GM23338 (cell line): ENCODE data around the gene PRR36. TPM values are rescaled to one million over a fixed set of nuclear protein-coding genes. Genes with fewer than 3 reads are reported as not detected.

Source experiments
- ATAC-seq: fragments of 200-7000 bp; cut with Tn5 transposase; 3 replicates; pipeline ENCODE4 v1.9.1; 2020
- DNase-seq: peaks from one replicate; pipeline ENCODE4 v3.0.0-alpha.2; 2015; ENCODE audit warnings: low spot score
- H2AFZ ChIP-seq: fragments of 200-600 bp; sonication (generic); 2 replicates; pipeline ENCODE4 v1.8.0; 2016; ENCODE audit warnings: antibody characterized with exemption, mild to moderate bottlenecking, moderate library complexity
- H3F3A ChIP-seq: fragments of 200-600 bp; sonication (generic); replicated peaks from 2 replicates; pipeline ENCODE4 v1.8.0; 2017; ENCODE audit warnings: antibody characterized with exemption, mixed run types, low read depth
- H3K27ac ChIP-seq: fragments of 200-600 bp; sonication (generic); 2 replicates; pipeline ENCODE4 v1.6.1; 2016; ENCODE audit warnings: low read depth
- H3K27me3 ChIP-seq: fragments of 200-600 bp; sonication (generic); 2 replicates; pipeline ENCODE4 v1.8.0; 2016; ENCODE audit warnings: mild to moderate bottlenecking, mixed run types, moderate library complexity; ENCODE audit not compliant: insufficient read depth
- H3K36me3 ChIP-seq: fragments of 200-600 bp; sonication (generic); 2 replicates; pipeline ENCODE4 v1.8.0; 2016; ENCODE audit warnings: mild to moderate bottlenecking; ENCODE audit not compliant: insufficient read depth
- H3K4me1 ChIP-seq: fragments of 200-600 bp; sonication (generic); 2 replicates; pipeline ENCODE4 v1.8.0; 2016; ENCODE audit warnings: mild to moderate bottlenecking, moderate library complexity; ENCODE audit not compliant: insufficient read depth
- H3K4me2 ChIP-seq: fragments of 200-600 bp; sonication (generic); 2 replicates; pipeline ENCODE4 v1.7.1; 2017; ENCODE audit warnings: mixed run types
- H3K4me3 ChIP-seq: fragments of 200-600 bp; sonication (generic); 2 replicates; pipeline ENCODE4 v1.6.1; 2016; ENCODE audit warnings: mixed run types
- H3K79me2 ChIP-seq: fragments of 200-600 bp; sonication (generic); replicated peaks from 2 replicates; pipeline ENCODE4 v1.8.0; 2017; ENCODE audit warnings: mild to moderate bottlenecking; ENCODE audit not compliant: insufficient read depth
- H3K9me2 ChIP-seq: fragments of 200-600 bp; sonication (generic); 2 replicates; pipeline ENCODE4 v1.8.0; 2017; ENCODE audit not compliant: insufficient read depth
- H4K20me1 ChIP-seq: fragments of 200-600 bp; sonication (generic); replicated peaks from 2 replicates; pipeline ENCODE4 v1.8.0; 2017; ENCODE audit warnings: mild to moderate bottlenecking; ENCODE audit not compliant: insufficient read depth
- H3K27ac Mint-ChIP-seq: 2 replicates; pipeline ENCODE4 v1.8.0; 2020; ENCODE audit warnings: inconsistent platforms, mild to moderate bottlenecking, moderate library complexity, mixed read lengths
- H3K27me3 Mint-ChIP-seq: 3 replicates; pipeline ENCODE4 v1.8.0; 2022; ENCODE audit warnings: low read depth, mild to moderate bottlenecking, moderate library complexity, mixed read lengths, inconsistent platforms; ENCODE audit not compliant: insufficient read depth, poor library complexity
- H3K36me3 Mint-ChIP-seq: 3 replicates; pipeline ENCODE4 v1.8.0; 2021; ENCODE audit warnings: low read depth, mild to moderate bottlenecking, inconsistent platforms, moderate library complexity, mixed read lengths
- H3K4me1 Mint-ChIP-seq: 3 replicates; pipeline ENCODE4 v1.8.0; 2020; ENCODE audit warnings: mild to moderate bottlenecking, inconsistent platforms, mixed read lengths
- H3K4me3 Mint-ChIP-seq: 3 replicates; pipeline ENCODE4 v1.8.0; 2021; ENCODE audit warnings: moderate library complexity, mild to moderate bottlenecking, inconsistent platforms, mixed read lengths
- H3K9me3 Mint-ChIP-seq: 3 replicates; pipeline ENCODE4 v1.8.0; 2020; ENCODE audit warnings: moderate library complexity, mild to moderate bottlenecking, inconsistent platforms, mixed read lengths
- CREB1 ChIP-seq: fragments of 250-450 bp; sonication (Bioruptor Pico); IDR thresholded peaks from 2 replicates; pipeline ENCODE4 v1.5.0; 2020; ENCODE audit warnings: low read depth, mild to moderate bottlenecking, moderate library complexity
- ETS1 ChIP-seq: IDR thresholded peaks from 2 replicates; pipeline ENCODE4 v1.6.1; 2016; ENCODE audit warnings: antibody characterized with exemption
- EZH2phosphoT487 ChIP-seq: fragments of 200-600 bp; sonication (generic); IDR thresholded peaks from one replicate; pipeline ENCODE4 v1.8.1; 2018; ENCODE audit warnings: antibody characterized with exemption; ENCODE audit not compliant: unreplicated experiment
- NANOG ChIP-seq: IDR thresholded peaks from 2 replicates; pipeline ENCODE4 v1.6.1; 2016; ENCODE audit warnings: antibody characterized with exemption, borderline replicate concordance
- POLR2AphosphoS5 ChIP-seq: IDR thresholded peaks from 2 replicates; pipeline ENCODE4 v1.6.1; 2016; ENCODE audit warnings: antibody characterized with exemption, low read depth
- ZNF331 ChIP-seq: fragments of 250-450 bp; sonication (Bioruptor Pico); IDR thresholded peaks from 2 replicates; pipeline ENCODE4 v1.5.0; 2020; ENCODE audit warnings: low read depth, mild to moderate bottlenecking, moderate library complexity
- ZNF462 ChIP-seq: fragments of 250-450 bp; sonication (Bioruptor Pico); IDR thresholded peaks from 2 replicates; pipeline ENCODE4 v1.5.0; 2020; ENCODE audit warnings: mild to moderate bottlenecking, moderate library complexity
- polyA plus RNA-seq: library from polyadenylated mRNA; unstranded; fragments of >200 nt; fragmentation: Nextera tagmentation; extraction: Ambion mirVana; gene quantifications from 2 replicates; pipeline ENCODE4 v1.2.1, GENCODE V29; 2016
- total RNA-seq: library from RNA; depleted of rRNA; stranded (reverse); fragments of >200 nt; shearing (Covaris generic); gene quantifications from 2 replicates; pipeline ENCODE4 v1.2.3, GENCODE V29; 2014

Gene PRR36
- total and polyA plus RNA-seq, 2 experiments from 2014 or later = 17.6 to 17.9 TPM

GRCh38 chr19:7877249-7877836 is 3.2 kb upstream of the PRR36 start (continued):
- TF ChIP-seq ZNF462 (CRISPR knock-in tag) = no peak
- TF ChIP-seq EZH2phosphoT487 = no peak
- no peak for TF ChIP-seq NANOG
- no peak for TF ChIP-seq ETS1
- no peak for TF ChIP-seq ZNF331 (CRISPR knock-in tag)

GRCh38 chr19:7874897-7875273 is 695 bp upstream of the PRR36 start:
- TF ChIP-seq CREB1 (CRISPR knock-in tag) (no peak), POLR2AphosphoS5 (peak; percentile 33; the same call in 1 of the 2 replicates), ZNF331 (CRISPR knock-in tag) (no peak)
- Histone ChIP-seq H3K27ac (no peak overlapping the region), H3K9me2 (no peaks in the 10 kb centered on the region), H4K20me1 (no peaks in the 10 kb centered on the region), H3K4me1 (peaks cover 13% of the 10 kb centered on the region; the same call in 1 of the 2 replicates), H3F3A (peaks cover 12% of the 10 kb centered on the region; the same call in 1 of the 2 replicates), H2AFZ (peak overlapping the region; percentile 97), H3K79me2 (no peaks in the 10 kb centered on the region), H3K4me3 (peak overlapping the region; percentile 81), H3K27me3 (peaks cover 14% of the 10 kb centered on the region), H3K4me2 (peak overlapping the region; percentile 91), H3K36me3 (no peaks in the 10 kb centered on the region)
- peaks cover 32% of the 10 kb centered on the region for H3K27me3 Mint-ChIP-seq
- H3K27ac Mint-ChIP-seq = peak overlapping the region; percentile 83
- peaks cover 18% of the 10 kb centered on the region for H3K4me1 Mint-ChIP-seq
- peak overlapping the region; percentile 77 for H3K4me3 Mint-ChIP-seq
- ATAC-seq (no peak; the same call in 2 of the 3 replicates), DNase-seq (peak; percentile 62)
- H3K9me3 Mint-ChIP-seq = no peaks in the 10 kb centered on the region
- peaks cover 5% of the 10 kb centered on the region; the same call in 2 of the 3 replicates for H3K36me3 Mint-ChIP-seq
